Skeletal muscle satellite cell (primary cell): Measurements from ENCODE around the gene PPOX.

Experiments used
- H3K27me3 ChIP-seq: 2 replicates; pipeline ENCODE4 v1.7.0; 2013; ENCODE audit warnings: low read length; ENCODE audit not compliant: control insufficient read depth, insufficient read depth
- H3K36me3 ChIP-seq: 2 replicates; pipeline ENCODE4 v1.7.0; 2013; ENCODE audit warnings: mild to moderate bottlenecking, control low read depth, low read length; ENCODE audit not compliant: insufficient read depth
- H3K4me1 ChIP-seq: 2 replicates; pipeline ENCODE4 v1.7.0; 2013; ENCODE audit warnings: low read length; ENCODE audit not compliant: control insufficient read depth, insufficient read depth
- H3K4me2 ChIP-seq: 2 replicates; pipeline ENCODE4 v1.7.0; 2013; ENCODE audit warnings: mild to moderate bottlenecking, low read length
- H3K4me3 ChIP-seq: 2 replicates; pipeline ENCODE4 v1.7.0; 2013; ENCODE audit warnings: low read length
- H3K9ac ChIP-seq: 2 replicates; pipeline ENCODE4 v1.7.0; 2013; ENCODE audit warnings: mild to moderate bottlenecking, low read depth, low read length, moderate library complexity
- H3K9me3 ChIP-seq: replicated peaks from 2 replicates; pipeline ENCODE4 v1.7.0; 2013; ENCODE audit warnings: mild to moderate bottlenecking, control low read depth, low read length

PPOX gene

DNA sequence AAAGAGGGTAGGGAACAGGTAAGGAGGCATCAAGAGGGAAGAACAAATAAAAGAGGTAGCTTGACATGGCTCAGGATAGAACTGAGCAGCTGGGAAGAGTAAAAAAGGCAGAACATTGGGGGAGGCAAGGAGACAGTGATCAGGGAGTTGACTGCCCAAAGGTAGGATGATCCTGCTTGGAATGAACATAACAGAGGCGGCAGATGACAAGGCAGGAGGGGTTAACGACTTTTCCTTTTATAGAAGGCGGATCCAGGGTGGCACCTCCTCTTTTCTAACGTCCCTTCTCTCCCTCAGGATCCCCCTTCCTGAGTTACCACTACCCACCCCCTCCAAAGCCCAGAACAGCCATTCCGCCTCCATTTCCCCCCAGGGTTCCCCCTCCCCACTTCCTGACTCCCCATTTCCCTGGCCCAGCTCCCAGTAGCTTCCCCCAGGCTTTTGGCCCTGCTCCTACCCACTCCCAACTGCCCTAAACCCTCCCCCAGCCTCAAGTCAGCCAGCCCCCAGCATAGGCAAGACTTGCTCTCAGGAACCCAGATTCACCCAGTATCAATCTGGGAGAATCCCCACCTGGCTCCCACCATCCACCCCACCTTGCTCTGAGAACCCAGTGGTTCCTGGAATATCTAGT is 33.4 kb downstream of the PPOX start:
- H3K27me3 ChIP-seq: no peaks in the 10 kb centered on the region
- no peak overlapping the region for H3K9ac ChIP-seq
- H3K9me3 ChIP-seq: no peaks in the 10 kb centered on the region
- H3K36me3 ChIP-seq: peaks cover 11% of the 10 kb centered on the region
- peak overlapping the region; percentile 81 for H3K4me2 ChIP-seq
- H3K4me3 ChIP-seq: peak overlapping the region; percentile 60
- peaks cover 55% of the 10 kb centered on the region for H3K4me1 ChIP-seq

DNA sequence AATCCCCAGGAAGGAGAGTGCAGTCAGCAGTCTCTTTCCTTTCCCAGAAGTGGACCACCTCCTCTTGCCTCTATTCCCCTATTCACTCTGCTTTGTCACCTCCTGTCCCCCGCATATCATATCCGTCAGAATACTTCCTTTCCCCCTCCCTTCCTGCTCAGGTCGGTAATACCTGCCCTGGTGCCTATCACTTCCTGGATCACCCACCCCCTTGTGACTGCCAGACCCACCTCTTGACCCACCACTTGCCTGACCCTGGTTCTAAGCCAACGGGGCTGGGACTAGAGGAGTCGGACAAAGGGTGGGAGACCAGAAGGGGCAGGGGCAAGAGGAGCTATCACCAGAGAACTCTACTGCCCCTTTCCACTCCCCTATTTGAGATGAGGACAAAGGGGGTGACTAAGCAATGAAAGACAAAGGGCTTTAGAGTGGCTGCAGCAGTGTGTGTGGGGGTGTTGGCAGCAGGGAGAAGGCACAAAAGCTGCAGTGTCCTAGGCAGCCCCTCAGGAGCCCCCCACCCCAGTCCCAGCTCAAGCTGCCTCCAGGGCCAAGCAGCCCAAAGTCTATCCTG is 34.3 kb downstream of the PPOX start:
- no peak overlapping the region for H3K4me3 ChIP-seq
- peaks cover 55% of the 10 kb centered on the region for H3K4me1 ChIP-seq
- no peaks in the 10 kb centered on the region for H3K27me3 ChIP-seq
- H3K36me3 ChIP-seq: peaks cover 15% of the 10 kb centered on the region
- no peaks in the 10 kb centered on the region for H3K9me3 ChIP-seq
- H3K4me2 ChIP-seq: no peak overlapping the region
- peak overlapping the region; percentile 97 for H3K9ac ChIP-seq

DNA sequence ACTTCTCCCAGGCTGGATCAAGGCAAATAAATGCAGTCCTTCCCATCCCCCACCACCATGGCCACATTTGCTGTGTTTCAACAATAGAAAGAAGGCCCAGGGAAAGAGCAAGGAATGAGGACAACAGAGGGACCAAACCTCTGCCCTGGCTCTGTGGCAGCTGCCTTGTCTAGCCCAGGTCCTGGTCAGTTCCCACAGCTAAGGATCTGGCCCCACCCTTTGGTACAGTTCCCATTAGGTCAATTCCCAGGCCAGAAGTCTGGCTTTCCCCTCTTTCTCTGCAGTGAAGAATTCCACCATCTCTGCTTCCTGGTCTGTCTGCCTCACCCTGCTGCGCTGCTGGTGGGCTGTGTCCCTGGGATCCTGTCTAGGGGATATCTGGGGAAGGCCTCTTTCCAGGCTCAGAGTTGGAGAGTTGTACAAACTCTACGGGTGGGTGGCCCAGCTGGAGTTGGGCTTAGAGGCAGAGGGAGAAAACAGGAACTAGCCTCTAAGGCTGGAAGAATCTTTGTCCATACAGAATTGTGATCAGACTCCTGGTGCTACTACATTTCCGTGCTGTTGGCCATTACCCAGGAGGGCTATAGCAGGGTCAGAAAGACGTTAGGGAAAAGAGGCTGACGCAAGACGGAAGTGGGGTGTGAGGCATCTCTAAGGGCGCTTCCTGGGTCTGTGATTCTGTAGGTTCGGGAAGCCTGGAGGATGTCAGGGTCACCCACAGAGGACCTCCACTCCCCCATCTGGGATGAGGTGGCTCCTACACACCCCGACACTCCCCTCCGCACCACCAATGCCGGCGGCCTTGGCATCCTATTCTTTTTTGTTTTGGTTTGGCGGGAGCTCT is 35.0 kb downstream of the PPOX start:
- Histone ChIP-seq H3K4me3 (peak overlapping the region; percentile 90), H3K4me2 (peak overlapping the region; percentile 82), H3K9me3 (no peaks in the 10 kb centered on the region), H3K9ac (peak overlapping the region; percentile 97), H3K27me3 (no peaks in the 10 kb centered on the region), H3K36me3 (peaks cover 19% of the 10 kb centered on the region), H3K4me1 (peaks cover 55% of the 10 kb centered on the region)

DNA sequence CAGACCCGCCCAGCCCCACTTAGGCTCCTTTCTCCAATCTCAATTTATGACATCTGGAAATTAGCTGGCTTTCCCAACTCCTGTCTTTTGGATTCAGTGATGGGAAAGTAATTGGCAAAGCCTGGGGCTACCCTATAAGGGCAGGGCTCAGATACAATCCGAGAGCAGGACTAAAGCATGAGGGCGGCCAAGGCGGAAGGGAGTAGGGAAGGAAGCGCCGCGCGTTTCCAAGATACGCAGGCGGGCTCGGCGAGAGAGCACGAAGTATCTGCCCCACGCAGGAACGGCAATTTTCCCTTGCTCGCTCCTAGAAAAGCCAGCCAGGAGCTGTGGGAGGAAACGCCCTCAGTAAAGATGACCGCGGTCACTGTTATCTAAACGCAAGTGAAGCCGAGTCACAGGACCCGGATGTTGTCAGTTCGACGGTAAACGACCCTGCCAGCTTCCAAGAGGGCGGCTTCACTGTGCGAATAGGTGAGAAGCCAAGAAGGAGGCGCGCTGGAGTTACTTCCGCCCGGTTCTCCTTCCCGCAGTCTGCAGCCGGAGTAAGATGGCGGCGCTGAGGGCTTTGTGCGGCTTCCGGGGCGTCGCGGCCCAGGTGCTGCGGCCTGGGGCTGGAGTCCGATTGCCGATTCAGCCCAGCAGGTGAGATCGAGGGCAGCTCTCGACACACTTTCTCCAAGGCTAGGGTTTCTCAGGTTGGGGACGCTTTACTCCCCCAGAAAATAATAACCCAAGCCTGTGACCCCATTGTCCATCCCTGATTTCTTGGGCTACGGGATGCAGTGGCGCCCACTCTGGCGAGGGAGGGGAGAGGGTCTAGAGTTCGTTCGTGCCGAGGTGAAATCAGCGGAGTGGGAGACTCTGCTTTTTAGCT is 35.8 kb downstream of the PPOX start, which contains the start of gene NDUFS2:
Gene NDUFS2 (plus strand): TSS at position 532 of the 877 bp plus-strand sequence. CDS start 19 bp downstream, at position 551.
- H3K4me2 ChIP-seq: peak within 1 kb of the TSS; percentile 85
- H3K9me3 ChIP-seq: no peaks in the 10 kb centered on the region
- H3K4me3 ChIP-seq: peak within 1 kb of the TSS; percentile 90
- no peaks in the 10 kb centered on the region for H3K27me3 ChIP-seq
- H3K4me1 ChIP-seq: peaks cover 57% of the 10 kb centered on the region
- H3K9ac ChIP-seq: peak within 1 kb of the TSS; percentile 97
- H3K36me3 ChIP-seq: peaks cover 25% of the 10 kb centered on the region

DNA sequence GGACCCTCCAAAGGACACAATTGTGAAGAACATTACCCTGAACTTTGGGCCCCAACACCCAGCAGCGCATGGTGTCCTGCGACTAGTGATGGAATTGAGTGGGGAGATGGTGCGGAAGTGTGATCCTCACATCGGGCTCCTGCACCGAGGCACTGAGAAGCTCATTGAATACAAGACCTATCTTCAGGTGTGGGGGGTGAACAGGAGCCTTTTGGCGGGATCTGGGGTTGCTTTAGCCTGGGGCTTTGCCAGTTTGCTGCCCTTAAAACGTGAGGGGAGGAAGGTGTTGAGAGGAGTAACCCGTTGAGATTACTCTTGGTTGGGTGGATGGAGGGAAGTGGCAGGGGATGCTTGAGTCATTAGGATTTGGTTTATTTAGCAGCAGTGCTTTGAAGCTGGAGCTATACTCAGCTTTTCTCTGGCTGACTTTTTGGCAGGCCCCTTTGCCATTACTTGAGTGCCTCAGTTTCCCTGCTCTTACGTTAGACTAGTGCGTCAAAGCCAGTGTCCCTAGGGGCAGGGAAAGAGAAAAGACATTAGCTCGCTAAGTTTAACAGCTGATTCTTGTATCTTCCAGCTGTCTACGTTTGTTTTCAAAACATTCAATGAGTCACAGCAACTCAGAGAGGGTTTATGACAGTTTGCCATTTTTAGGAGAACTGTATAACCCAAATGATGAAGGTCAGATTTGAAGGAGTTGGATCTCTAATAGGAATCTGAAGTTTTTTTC is 40.4 kb downstream of the PPOX start:
- Histone ChIP-seq H3K9ac (peak overlapping the region; percentile 43), H3K4me1 (peaks cover 22% of the 10 kb centered on the region), H3K36me3 (peaks cover 61% of the 10 kb centered on the region), H3K4me3 (no peak overlapping the region), H3K9me3 (no peaks in the 10 kb centered on the region), H3K27me3 (no peaks in the 10 kb centered on the region), H3K4me2 (peak overlapping the region; percentile 16)

DNA sequence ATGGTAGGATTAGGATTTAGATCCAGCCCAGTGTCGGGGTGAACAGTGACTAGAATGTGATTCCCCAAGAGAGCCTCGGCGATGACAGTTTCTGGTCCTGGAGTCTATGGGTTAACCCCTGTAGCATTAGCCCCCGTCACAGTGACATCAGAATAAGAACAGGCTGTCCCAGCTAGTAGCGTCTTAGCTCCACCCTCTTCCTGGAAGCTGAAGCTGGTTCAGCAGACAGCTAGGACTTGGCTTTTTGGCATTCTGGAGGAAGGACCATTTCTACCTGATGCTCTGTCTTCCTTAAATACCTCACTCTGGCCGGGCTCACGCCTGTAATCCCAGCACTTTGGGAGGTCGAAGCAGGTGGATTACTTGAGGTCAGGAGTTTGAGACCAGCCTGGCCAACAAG is 40.9 kb downstream of the PPOX start:
- Histone ChIP-seq H3K36me3 (peaks cover 67% of the 10 kb centered on the region), H3K27me3 (no peaks in the 10 kb centered on the region), H3K9ac (peak overlapping the region; percentile 43), H3K4me1 (peaks cover 18% of the 10 kb centered on the region), H3K9me3 (no peaks in the 10 kb centered on the region), H3K4me3 (no peak overlapping the region), H3K4me2 (peak overlapping the region; percentile 16)

DNA sequence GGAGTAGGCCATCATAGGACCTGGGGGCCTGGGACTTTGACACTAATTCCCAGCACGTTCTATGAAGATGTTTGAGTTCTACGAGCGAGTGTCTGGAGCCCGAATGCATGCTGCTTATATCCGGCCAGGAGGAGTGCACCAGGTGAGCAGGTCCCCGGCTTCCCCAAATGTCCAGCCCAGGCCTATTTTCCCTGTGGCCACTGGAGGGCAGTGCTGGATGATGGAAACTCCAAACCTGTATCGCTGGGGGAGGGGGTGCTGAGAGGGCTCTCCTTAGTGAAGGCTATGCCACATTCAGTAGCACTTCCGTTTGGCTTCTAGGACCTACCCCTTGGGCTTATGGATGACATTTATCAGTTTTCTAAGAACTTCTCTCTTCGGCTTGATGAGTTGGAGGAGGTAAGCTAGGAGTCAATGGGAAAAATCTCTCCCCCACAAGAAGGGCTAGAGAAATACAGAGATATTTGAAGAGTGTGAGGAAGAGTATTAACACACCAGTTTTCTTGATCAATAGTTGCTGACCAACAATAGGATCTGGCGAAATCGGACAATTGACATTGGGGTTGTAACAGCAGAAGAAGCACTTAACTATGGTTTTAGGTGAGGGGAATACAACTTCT is 43.7 kb downstream of the PPOX start:
- Histone ChIP-seq H3K4me3 (no peak overlapping the region), H3K4me1 (peaks cover 12% of the 10 kb centered on the region), H3K9me3 (no peaks in the 10 kb centered on the region), H3K4me2 (no peak overlapping the region), H3K27me3 (no peaks in the 10 kb centered on the region), H3K9ac (no peak overlapping the region), H3K36me3 (peaks cover 79% of the 10 kb centered on the region)

DNA sequence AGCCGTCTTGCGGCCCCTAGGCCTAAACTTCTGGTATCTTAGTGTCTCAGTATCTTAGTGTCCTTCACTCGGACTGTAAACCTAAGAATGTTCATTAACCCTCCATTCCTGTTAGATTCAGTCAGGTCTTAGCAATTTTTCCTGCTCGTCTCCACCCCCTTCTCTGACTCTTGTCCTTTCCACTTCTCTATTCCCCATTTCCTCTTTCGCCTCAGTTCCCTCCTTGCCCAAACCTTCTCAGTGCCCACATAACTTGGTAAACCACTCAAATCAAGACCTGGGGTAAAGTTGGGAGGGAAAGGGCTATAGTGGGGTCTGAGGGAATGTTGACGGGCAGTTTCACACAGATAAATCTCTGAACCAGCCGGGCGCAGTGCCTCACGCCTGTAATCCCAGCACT is 48.1 kb downstream of the PPOX start:
- Histone ChIP-seq H3K4me3 (no peak overlapping the region), H3K27me3 (no peaks in the 10 kb centered on the region), H3K36me3 (peaks cover 55% of the 10 kb centered on the region), H3K4me2 (no peak overlapping the region), H3K9me3 (no peaks in the 10 kb centered on the region), H3K9ac (no peak overlapping the region), H3K4me1 (peaks cover 22% of the 10 kb centered on the region)

DNA sequence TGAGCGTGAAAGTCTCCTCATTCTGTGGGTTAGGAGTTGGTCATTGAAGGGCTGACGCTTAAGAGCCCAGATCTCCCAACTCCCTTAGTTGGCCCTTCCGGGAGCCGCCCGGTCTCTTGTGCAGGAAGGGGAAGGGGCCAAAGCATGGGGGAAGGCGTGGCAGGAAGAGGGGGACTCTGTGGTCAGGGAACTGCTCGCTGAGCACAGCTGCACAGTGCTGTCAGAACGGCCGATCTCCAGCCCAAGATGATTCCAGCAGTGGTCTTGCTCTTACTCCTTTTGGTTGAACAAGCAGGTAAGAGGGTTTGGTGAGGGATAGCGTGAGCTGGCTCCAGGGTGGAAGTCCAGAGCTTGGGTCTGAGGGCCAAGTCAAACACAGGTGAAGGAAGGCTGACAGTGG is 48.9 kb downstream of the PPOX start, which contains the start of gene FCER1G:
Gene FCER1G (plus strand): TSS at position 220 of the 400 bp plus-strand sequence. CDS start 27 bp downstream, at position 247.
- H3K4me2 ChIP-seq: no peak within 1 kb of the TSS
- no peak within 1 kb of the TSS for H3K9ac ChIP-seq
- H3K27me3 ChIP-seq: no peaks in the 10 kb centered on the region
- H3K4me1 ChIP-seq: peaks cover 22% of the 10 kb centered on the region
- H3K4me3 ChIP-seq: no peak within 1 kb of the TSS
- peaks cover 49% of the 10 kb centered on the region for H3K36me3 ChIP-seq
- H3K9me3 ChIP-seq: no peaks in the 10 kb centered on the region
